ENCODE data around the gene PAX6. TPM values are rescaled to one million over a fixed set of nuclear protein-coding genes. Genes with fewer than 3 reads are reported as not detected.

PAX6 gene
- polyA plus RNA-seq, 1 of the 3 experiments (the other 2 are of a cell fraction) = not detected

DNA sequence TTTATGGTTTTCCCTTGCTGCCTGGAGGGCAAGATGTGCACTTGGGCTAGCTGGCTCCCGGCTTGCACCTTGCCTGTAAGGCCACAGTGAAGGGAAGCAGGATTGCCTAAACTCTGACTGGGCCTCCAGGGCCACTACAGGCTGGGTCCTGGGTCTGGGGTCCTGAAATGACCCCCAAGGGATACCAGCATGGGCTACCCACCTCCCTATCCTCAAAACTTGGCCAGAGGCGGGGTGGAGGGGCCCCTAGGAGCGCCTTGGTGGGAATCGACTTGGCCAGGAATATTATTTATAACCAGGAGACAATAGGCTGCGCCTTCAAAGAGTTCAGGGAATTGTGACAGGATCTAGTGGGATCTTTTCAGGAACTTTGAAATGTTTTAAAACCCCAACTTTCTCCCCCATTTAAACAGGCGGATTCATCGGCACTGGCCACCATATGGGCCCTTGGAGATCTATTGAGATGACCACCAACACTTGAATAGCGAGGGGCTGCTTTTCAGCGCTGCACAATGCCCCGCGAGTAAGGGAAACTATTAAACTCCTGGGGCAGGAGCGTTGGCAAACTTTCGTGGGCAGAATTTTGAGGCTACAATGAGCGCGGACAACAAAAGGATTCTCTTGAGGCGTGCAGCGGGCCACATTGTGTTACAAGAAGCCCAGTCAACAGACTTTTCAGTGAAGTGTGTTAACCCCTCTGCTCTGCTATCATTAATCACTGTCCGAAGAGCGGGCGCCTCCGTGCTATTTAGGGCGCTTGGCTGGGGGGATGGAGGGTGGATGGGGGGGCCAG, 15.2 kb downstream of the PAX6 start:
- ChIA-PET POLR2A (no interaction called here), CTCF (interaction anchor here (0.8 kb wide), 1 partner anchor 54 kb away, joined by 3 read pairs; no protein-coding TSS in a partner anchor)
- H3K79me2 ChIP-seq (ENCODE audit: insufficient read depth) = no peaks in the 10 kb centered on the region
- DNase-seq = no peak
- 81% methylated on average over 20 of the region's 22 CpGs for WGBS (ENCODE audit: low lambda C conversion rate)
- H3K4me3 ChIP-seq (ENCODE audit: low read depth in 2 of 2, low read length in 1 of 2) = no peak overlapping the region
- H4K20me1 ChIP-seq (ENCODE audit: insufficient read depth) = no peaks in the 10 kb centered on the region
- H3K4me2 ChIP-seq = no peak overlapping the region
- H3K4me1 ChIP-seq (ENCODE audit: control insufficient read depth in 1 of 2, insufficient read depth in 2 of 2, low read depth in 1 of 2, low read length in 1 of 2) = peaks cover 0 to 3% of the 10 kb centered on the region in 2 experiments; a peak in 1 of 4 replicates
- no peaks in the 10 kb centered on the region for H3K9me3 ChIP-seq
- TF ChIP-seq EZH2phosphoT487 (IDR thresholded peaks at IDR 0.05; ENCODE audit: borderline replicate concordance, low read depth) (no peak), ZBTB33 (IDR thresholded peaks at IDR 0.05; ENCODE audit: borderline replicate concordance, low read depth) (no peak), RCOR1 (IDR thresholded peaks at IDR 0.05; ENCODE audit: low read length) (no peak), GATA2 (CRISPR knock-in tag; IDR thresholded peaks at IDR 0.05) (no peak), MXI1 (IDR thresholded peaks at IDR 0.05; ENCODE audit: low read depth, low read length) (no peak), FOXM1 (IDR thresholded peaks at IDR 0.05; ENCODE audit: low read depth) (no peak), RXRA (IDR thresholded peaks at IDR 0.05; ENCODE audit: borderline replicate concordance, low read depth) (no peak), FOXJ3 (CRISPR knock-in tag; IDR thresholded peaks at IDR 0.05) (no peak), YY1 (IDR thresholded peaks at IDR 0.05; ENCODE audit: low read depth) (no peak)
- TF ChIP-seq, protein P1, sequence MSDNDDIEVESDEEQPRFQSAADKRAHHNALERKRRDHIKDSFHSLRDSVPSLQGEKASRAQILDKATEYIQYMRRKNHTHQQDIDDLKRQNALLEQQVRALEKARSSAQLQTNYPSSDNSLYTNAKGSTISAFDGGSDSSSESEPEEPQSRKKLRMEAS (IDR thresholded peaks at IDR 0.05; ENCODE audit: low read depth) = no peak
- no peaks in the 10 kb centered on the region for H3F3A ChIP-seq (replicated peaks; ENCODE audit: insufficient read depth)
- H2AFZ ChIP-seq (ENCODE audit: low read depth) = no peak overlapping the region
- H3K9ac ChIP-seq = no peak overlapping the region
- H3K27me3 ChIP-seq (ENCODE audit: insufficient read depth) = peaks cover 52% of the 10 kb centered on the region
- no peaks in the 10 kb centered on the region for H3K9me2 ChIP-seq
- H3K36me3 ChIP-seq (replicated peaks in 1 of 2; ENCODE audit: control insufficient read depth in 1 of 2, insufficient read depth in 2 of 2, low read length in 1 of 2) = no peaks in the 10 kb centered on the region
- H3K27ac ChIP-seq (ENCODE audit: low read depth in 2 of 2, low read length in 1 of 2) = no peak overlapping the region

- no peak for TF ChIP-seq USF1 (IDR thresholded peaks at IDR 0.05; ENCODE audit: borderline replicate concordance, low read depth)
- TF ChIP-seq GATA2 (CRISPR knock-in tag; IDR thresholded peaks at IDR 0.05) = no peak
- no peak for TF ChIP-seq ELF1 (IDR thresholded peaks at IDR 0.05)
- no peak for TF ChIP-seq EP300 (IDR thresholded peaks at IDR 0.05; ENCODE audit: borderline replicate concordance in 1 of 2, low read depth in 1 of 2, low read length in 1 of 2)
- no peak for TF ChIP-seq CTCF (IDR thresholded peaks at IDR 0.05)
- TF ChIP-seq RCOR1 (IDR thresholded peaks at IDR 0.05; ENCODE audit: low read length) = no peak
- TF ChIP-seq, protein P2, sequence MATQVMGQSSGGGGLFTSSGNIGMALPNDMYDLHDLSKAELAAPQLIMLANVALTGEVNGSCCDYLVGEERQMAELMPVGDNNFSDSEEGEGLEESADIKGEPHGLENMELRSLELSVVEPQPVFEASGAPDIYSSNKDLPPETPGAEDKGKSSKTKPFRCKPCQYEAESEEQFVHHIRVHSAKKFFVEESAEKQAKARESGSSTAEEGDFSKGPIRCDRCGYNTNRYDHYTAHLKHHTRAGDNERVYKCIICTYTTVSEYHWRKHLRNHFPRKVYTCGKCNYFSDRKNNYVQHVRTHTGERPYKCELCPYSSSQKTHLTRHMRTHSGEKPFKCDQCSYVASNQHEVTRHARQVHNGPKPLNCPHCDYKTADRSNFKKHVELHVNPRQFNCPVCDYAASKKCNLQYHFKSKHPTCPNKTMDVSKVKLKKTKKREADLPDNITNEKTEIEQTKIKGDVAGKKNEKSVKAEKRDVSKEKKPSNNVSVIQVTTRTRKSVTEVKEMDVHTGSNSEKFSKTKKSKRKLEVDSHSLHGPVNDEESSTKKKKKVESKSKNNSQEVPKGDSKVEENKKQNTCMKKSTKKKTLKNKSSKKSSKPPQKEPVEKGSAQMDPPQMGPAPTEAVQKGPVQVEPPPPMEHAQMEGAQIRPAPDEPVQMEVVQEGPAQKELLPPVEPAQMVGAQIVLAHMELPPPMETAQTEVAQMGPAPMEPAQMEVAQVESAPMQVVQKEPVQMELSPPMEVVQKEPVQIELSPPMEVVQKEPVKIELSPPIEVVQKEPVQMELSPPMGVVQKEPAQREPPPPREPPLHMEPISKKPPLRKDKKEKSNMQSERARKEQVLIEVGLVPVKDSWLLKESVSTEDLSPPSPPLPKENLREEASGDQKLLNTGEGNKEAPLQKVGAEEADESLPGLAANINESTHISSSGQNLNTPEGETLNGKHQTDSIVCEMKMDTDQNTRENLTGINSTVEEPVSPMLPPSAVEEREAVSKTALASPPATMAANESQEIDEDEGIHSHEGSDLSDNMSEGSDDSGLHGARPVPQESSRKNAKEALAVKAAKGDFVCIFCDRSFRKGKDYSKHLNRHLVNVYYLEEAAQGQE (IDR thresholded peaks at IDR 0.05; ENCODE audit: low read depth, low read length) = no peak
- TF ChIP-seq RFX5 (IDR thresholded peaks at IDR 0.05; ENCODE audit: low read length) = no peak
- Histone ChIP-seq H3K9me3 (no peaks in the 10 kb centered on the region), H3K9ac (no peak overlapping the region), H4K20me1 (ENCODE audit: insufficient read depth) (no peaks in the 10 kb centered on the region), H3K9me2 (no peaks in the 10 kb centered on the region), H3K4me3 (ENCODE audit: low read depth in 2 of 2, low read length in 1 of 2) (no peak overlapping the region), H2AFZ (ENCODE audit: low read depth) (no peak overlapping the region), H3K27me3 (ENCODE audit: insufficient read depth) (peaks cover 38% of the 10 kb centered on the region), H3K4me2 (no peak overlapping the region), H3K36me3 (replicated peaks in 1 of 2; ENCODE audit: control insufficient read depth in 1 of 2, insufficient read depth in 2 of 2, low read length in 1 of 2) (no peaks in the 10 kb centered on the region), H3K4me1 (ENCODE audit: control insufficient read depth in 1 of 2, insufficient read depth in 2 of 2, low read depth in 1 of 2, low read length in 1 of 2) (peaks cover 0 to 3% of the 10 kb centered on the region in 2 experiments; a peak in 1 of 4 replicates), H3K27ac (ENCODE audit: low read depth in 2 of 2, low read length in 1 of 2) (no peak overlapping the region), H3K79me2 (ENCODE audit: insufficient read depth) (no peaks in the 10 kb centered on the region), H3F3A (replicated peaks; ENCODE audit: insufficient read depth) (no peaks in the 10 kb centered on the region)
- 52% methylated on average over 4 of the region's 4 CpGs for WGBS (ENCODE audit: low lambda C conversion rate)
- DNase-seq = no peak
- POLR2A ChIA-PET = no interaction called here
- CTCF ChIA-PET = no interaction called here
Observed at GRCh38 chr11:31794548-31794947, 16.6 kb downstream of the PAX6 start.
